Measurements from ENCODE around the gene KIR2DL4.

Gene KIR2DL4

DNA sequence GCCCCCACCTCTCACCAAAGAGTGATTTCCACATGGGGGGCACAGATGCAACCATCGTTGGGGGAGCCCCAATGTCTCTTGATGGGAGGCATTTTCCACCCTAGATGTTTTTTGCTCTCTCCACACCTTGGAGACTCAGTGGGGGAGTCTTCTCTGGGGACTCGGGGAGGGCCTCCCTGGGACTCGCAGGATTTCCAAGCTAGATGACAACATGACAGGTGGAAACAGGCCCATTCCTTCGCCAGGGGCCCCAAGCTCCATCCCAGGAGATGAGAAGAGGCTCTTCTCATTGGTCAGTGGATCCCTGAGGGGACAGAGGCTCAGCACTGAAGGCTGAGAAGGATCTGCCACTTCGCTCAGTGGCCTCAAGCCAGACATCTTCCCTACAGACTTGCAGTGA lies 12.7 kb upstream of the KIR2DL4 start:
- no peak for ATAC-seq
- TF ChIP-seq BACH2 (CRISPR knock-in tag; IDR thresholded peaks at IDR 0.05; ENCODE audit: borderline replicate concordance) (no peak), OSR1 (CRISPR knock-in tag; IDR thresholded peaks at IDR 0.05) (no peak), TOX (CRISPR knock-in tag; IDR thresholded peaks at IDR 0.05; ENCODE audit: borderline replicate concordance) (no peak), ZNF70 (CRISPR knock-in tag; IDR thresholded peaks at IDR 0.05) (no peak), TCF4 (CRISPR knock-in tag; IDR thresholded peaks at IDR 0.05; ENCODE audit: borderline replicate concordance) (no peak), ZFP30 (CRISPR knock-in tag; IDR thresholded peaks at IDR 0.05) (no peak), ARNTL (CRISPR knock-in tag; IDR thresholded peaks at IDR 0.05; ENCODE audit: borderline replicate concordance, low read depth) (no peak), RARB (CRISPR knock-in tag; IDR thresholded peaks at IDR 0.05) (no peak), ZNF8 (CRISPR knock-in tag; IDR thresholded peaks at IDR 0.05) (no peak), ZNF565 (CRISPR knock-in tag; conservative IDR thresholded peaks at IDR 0.05; ENCODE audit: low read depth) (no peak), CSDC2 (CRISPR knock-in tag; IDR thresholded peaks at IDR 0.05) (no peak), SNAI2 (CRISPR knock-in tag; IDR thresholded peaks at IDR 0.05) (no peak), ZFP3 (CRISPR knock-in tag; IDR thresholded peaks at IDR 0.05) (no peak)
- TF ChIP-seq, protein P1, sequence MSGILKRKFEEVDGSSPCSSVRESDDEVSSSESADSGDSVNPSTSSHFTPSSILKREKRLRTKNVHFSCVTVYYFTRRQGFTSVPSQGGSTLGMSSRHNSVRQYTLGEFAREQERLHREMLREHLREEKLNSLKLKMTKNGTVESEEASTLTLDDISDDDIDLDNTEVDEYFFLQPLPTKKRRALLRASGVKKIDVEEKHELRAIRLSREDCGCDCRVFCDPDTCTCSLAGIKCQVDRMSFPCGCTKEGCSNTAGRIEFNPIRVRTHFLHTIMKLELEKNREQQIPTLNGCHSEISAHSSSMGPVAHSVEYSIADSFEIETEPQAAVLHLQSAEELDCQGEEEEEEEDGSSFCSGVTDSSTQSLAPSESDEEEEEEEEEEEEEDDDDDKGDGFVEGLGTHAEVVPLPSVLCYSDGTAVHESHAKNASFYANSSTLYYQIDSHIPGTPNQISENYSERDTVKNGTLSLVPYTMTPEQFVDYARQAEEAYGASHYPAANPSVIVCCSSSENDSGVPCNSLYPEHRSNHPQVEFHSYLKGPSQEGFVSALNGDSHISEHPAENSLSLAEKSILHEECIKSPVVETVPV (CRISPR knock-in tag; IDR thresholded peaks at IDR 0.05) = no peak
- TF ChIP-seq, protein P2, sequence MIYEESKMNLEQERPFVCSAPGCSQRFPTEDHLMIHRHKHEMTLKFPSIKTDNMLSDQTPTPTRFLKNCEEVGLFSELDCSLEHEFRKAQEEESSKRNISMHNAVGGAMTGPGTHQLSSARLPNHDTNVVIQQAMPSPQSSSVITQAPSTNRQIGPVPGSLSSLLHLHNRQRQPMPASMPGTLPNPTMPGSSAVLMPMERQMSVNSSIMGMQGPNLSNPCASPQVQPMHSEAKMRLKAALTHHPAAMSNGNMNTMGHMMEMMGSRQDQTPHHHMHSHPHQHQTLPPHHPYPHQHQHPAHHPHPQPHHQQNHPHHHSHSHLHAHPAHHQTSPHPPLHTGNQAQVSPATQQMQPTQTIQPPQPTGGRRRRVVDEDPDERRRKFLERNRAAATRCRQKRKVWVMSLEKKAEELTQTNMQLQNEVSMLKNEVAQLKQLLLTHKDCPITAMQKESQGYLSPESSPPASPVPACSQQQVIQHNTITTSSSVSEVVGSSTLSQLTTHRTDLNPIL (CRISPR knock-in tag; IDR thresholded peaks at IDR 0.05; ENCODE audit: low read depth) = no peak
- TF ChIP-seq, protein P3, sequence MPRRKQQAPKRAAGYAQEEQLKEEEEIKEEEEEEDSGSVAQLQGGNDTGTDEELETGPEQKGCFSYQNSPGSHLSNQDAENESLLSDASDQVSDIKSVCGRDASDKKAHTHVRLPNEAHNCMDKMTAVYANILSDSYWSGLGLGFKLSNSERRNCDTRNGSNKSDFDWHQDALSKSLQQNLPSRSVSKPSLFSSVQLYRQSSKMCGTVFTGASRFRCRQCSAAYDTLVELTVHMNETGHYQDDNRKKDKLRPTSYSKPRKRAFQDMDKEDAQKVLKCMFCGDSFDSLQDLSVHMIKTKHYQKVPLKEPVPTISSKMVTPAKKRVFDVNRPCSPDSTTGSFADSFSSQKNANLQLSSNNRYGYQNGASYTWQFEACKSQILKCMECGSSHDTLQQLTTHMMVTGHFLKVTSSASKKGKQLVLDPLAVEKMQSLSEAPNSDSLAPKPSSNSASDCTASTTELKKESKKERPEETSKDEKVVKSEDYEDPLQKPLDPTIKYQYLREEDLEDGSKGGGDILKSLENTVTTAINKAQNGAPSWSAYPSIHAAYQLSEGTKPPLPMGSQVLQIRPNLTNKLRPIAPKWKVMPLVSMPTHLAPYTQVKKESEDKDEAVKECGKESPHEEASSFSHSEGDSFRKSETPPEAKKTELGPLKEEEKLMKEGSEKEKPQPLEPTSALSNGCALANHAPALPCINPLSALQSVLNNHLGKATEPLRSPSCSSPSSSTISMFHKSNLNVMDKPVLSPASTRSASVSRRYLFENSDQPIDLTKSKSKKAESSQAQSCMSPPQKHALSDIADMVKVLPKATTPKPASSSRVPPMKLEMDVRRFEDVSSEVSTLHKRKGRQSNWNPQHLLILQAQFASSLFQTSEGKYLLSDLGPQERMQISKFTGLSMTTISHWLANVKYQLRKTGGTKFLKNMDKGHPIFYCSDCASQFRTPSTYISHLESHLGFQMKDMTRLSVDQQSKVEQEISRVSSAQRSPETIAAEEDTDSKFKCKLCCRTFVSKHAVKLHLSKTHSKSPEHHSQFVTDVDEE (CRISPR knock-in tag; IDR thresholded peaks at IDR 0.05) = no peak
- TF ChIP-seq, protein P4, sequence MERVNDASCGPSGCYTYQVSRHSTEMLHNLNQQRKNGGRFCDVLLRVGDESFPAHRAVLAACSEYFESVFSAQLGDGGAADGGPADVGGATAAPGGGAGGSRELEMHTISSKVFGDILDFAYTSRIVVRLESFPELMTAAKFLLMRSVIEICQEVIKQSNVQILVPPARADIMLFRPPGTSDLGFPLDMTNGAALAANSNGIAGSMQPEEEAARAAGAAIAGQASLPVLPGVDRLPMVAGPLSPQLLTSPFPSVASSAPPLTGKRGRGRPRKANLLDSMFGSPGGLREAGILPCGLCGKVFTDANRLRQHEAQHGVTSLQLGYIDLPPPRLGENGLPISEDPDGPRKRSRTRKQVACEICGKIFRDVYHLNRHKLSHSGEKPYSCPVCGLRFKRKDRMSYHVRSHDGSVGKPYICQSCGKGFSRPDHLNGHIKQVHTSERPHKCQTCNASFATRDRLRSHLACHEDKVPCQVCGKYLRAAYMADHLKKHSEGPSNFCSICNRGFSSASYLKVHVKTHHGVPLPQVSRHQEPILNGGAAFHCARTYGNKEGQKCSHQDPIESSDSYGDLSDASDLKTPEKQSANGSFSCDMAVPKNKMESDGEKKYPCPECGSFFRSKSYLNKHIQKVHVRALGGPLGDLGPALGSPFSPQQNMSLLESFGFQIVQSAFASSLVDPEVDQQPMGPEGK (CRISPR knock-in tag; IDR thresholded peaks at IDR 0.05; ENCODE audit: borderline replicate concordance) = no peak

DNA sequence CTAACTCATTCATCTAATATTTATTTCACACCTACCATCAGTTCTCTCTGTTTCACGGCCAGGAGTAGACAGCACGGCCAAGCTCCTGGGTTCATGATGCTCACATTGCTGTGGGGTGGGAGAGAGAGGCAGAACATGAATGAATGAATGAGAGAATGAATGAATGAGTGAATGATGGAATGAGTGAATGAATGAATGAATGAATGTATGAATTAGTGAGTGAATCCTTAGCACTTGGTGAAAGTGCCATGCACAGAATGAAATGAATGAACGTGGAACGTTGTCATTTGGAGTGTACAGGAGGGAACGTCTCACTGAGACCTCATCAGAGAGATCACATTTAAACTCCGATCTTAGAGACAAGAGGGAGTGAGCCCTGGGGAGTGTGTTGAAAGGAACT lies 11.9 kb upstream of the KIR2DL4 start:
- no peak for ATAC-seq
- no peak for TF ChIP-seq TCF4 (CRISPR knock-in tag; IDR thresholded peaks at IDR 0.05; ENCODE audit: borderline replicate concordance)
- TF ChIP-seq ESRRG (CRISPR knock-in tag; IDR thresholded peaks at IDR 0.05) = no peak
- TF ChIP-seq, protein P1 (CRISPR knock-in tag; IDR thresholded peaks at IDR 0.05) = no peak
- TF ChIP-seq PPARA (CRISPR knock-in tag; IDR thresholded peaks at IDR 0.05; ENCODE audit: borderline replicate concordance) = no peak
- no peak for TF ChIP-seq GLIS3 (CRISPR knock-in tag; IDR thresholded peaks at IDR 0.05)
- TF ChIP-seq ZFP30 (CRISPR knock-in tag; IDR thresholded peaks at IDR 0.05) = no peak
- no peak for TF ChIP-seq ZNF565 (CRISPR knock-in tag; conservative IDR thresholded peaks at IDR 0.05; ENCODE audit: low read depth)
- no peak for TF ChIP-seq RARB (CRISPR knock-in tag; IDR thresholded peaks at IDR 0.05)
- TF ChIP-seq ZFP3 (CRISPR knock-in tag; IDR thresholded peaks at IDR 0.05) = no peak
- TF ChIP-seq, protein P4 (CRISPR knock-in tag; IDR thresholded peaks at IDR 0.05; ENCODE audit: borderline replicate concordance) = no peak
- TF ChIP-seq OSR1 (CRISPR knock-in tag; IDR thresholded peaks at IDR 0.05) = no peak
- TF ChIP-seq, protein P3 (CRISPR knock-in tag; IDR thresholded peaks at IDR 0.05) = no peak
- TF ChIP-seq TOX (CRISPR knock-in tag; IDR thresholded peaks at IDR 0.05; ENCODE audit: borderline replicate concordance) = no peak
- TF ChIP-seq, protein P2 (CRISPR knock-in tag; IDR thresholded peaks at IDR 0.05; ENCODE audit: low read depth) = no peak
- no peak for TF ChIP-seq CSDC2 (CRISPR knock-in tag; IDR thresholded peaks at IDR 0.05)
- no peak for TF ChIP-seq SNAI2 (CRISPR knock-in tag; IDR thresholded peaks at IDR 0.05)
- TF ChIP-seq, protein P5, sequence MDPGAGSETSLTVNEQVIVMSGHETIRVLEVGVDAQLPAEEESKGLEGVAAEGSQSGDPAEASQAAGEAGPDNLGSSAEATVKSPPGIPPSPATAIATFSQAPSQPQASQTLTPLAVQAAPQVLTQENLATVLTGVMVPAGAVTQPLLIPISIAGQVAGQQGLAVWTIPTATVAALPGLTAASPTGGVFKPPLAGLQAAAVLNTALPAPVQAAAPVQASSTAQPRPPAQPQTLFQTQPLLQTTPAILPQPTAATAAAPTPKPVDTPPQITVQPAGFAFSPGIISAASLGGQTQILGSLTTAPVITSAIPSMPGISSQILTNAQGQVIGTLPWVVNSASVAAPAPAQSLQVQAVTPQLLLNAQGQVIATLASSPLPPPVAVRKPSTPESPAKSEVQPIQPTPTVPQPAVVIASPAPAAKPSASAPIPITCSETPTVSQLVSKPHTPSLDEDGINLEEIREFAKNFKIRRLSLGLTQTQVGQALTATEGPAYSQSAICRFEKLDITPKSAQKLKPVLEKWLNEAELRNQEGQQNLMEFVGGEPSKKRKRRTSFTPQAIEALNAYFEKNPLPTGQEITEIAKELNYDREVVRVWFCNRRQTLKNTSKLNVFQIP (CRISPR knock-in tag; IDR thresholded peaks at IDR 0.05; ENCODE audit: borderline replicate concordance, low read depth) = no peak

All from SK-N-SH treated with all-trans-retinoic acid at 6 μM for 48 hours (cell line).